ENCODE results near the gene AVPR1A. TPM values are rescaled to one million over a fixed set of nuclear protein-coding genes. Genes with fewer than 3 reads are reported as not detected.

Gene AVPR1A
- total and polyA plus RNA-seq, 2 donors (not counting 1 experiment from before 2014, with no cell fraction given): not detected

DNA sequence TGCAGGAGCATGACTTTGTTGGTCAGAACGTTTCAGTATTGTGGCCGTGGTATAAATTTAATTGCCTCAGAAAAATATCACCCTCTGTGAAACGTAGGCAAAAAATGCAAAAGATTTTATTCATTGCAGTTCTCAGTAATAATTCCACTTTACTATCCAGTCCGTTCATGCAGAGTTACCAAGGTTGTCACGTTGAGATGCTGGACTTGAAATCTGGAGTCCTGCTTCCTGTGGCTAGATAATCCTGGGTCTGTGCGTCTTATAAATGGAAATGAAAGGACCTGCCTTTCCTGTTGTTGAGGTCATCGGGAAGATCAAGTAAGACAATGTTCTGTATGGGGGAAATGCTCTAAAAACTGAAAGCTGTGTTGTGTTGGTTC lies 1.3 kb upstream of the AVPR1A start:
- intact Hi-C loops (cut with micrococcal nuclease): no loop called here
- no peak overlapping the region for H3K4me3 ChIP-seq (ENCODE audit: control extremely low read depth in 1 of 5, extremely low read depth in 1 of 5, insufficient read depth in 1 of 5, low read depth in 2 of 5, low read length in 4 of 5)
- TF ChIP-seq, protein P1, sequence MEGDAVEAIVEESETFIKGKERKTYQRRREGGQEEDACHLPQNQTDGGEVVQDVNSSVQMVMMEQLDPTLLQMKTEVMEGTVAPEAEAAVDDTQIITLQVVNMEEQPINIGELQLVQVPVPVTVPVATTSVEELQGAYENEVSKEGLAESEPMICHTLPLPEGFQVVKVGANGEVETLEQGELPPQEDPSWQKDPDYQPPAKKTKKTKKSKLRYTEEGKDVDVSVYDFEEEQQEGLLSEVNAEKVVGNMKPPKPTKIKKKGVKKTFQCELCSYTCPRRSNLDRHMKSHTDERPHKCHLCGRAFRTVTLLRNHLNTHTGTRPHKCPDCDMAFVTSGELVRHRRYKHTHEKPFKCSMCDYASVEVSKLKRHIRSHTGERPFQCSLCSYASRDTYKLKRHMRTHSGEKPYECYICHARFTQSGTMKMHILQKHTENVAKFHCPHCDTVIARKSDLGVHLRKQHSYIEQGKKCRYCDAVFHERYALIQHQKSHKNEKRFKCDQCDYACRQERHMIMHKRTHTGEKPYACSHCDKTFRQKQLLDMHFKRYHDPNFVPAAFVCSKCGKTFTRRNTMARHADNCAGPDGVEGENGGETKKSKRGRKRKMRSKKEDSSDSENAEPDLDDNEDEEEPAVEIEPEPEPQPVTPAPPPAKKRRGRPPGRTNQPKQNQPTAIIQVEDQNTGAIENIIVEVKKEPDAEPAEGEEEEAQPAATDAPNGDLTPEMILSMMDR (IDR thresholded peaks at IDR 0.05): no peak
- TF ChIP-seq EZH2 (IDR thresholded peaks at IDR 0.05; ENCODE audit: borderline replicate concordance, insufficient read depth, low read depth, low read length, poor library complexity, severe bottlenecking): no peak
- H3K27ac ChIP-seq (ENCODE audit: low read length in 2 of 2): no peak overlapping the region
- POLR2A ChIA-PET: no interaction called here
- Mint-ChIP-seq H3K9me3 (ENCODE audit: insufficient read depth) (no peaks in the 10 kb centered on the region), H3K4me3 (no peak overlapping the region), H3K27me3 (peaks cover 41% of the 10 kb centered on the region), H3K27ac (no peak overlapping the region), H3K4me1 (peaks cover 5% of the 10 kb centered on the region)
- ATAC-seq (ENCODE audit: low read depth) (no peak), DNase-seq (no peak)
- no peaks in the 10 kb centered on the region for H4K20me1 ChIP-seq (ENCODE audit: control insufficient read depth, insufficient read depth, low read length, poor library complexity, severe bottlenecking)
- CTCF ChIA-PET: no interaction called here
- H3K79me2 ChIP-seq (ENCODE audit: control insufficient read depth, insufficient read depth, low read length): no peaks in the 10 kb centered on the region
- no peak overlapping the region for H3K4me2 ChIP-seq (replicated peaks; ENCODE audit: low read depth, low read length, poor library complexity, severe bottlenecking)
- no peaks in the 10 kb centered on the region for H3K36me3 ChIP-seq (replicated peaks in 1 of 2; ENCODE audit: control extremely low read depth in 1 of 2, control insufficient read depth in 1 of 2, extremely low read depth in 1 of 2, insufficient read depth in 2 of 2, low read length in 1 of 2)
- H3K9ac ChIP-seq (ENCODE audit: low read length): no peak overlapping the region
- WGBS (ENCODE audit: insufficient coverage): 48% methylated on average over 3 of the region's 7 CpGs
- H2AFZ ChIP-seq (ENCODE audit: insufficient read depth, low read depth, low read length, poor library complexity, severe bottlenecking): no peak overlapping the region
- H3K9me3 ChIP-seq (ENCODE audit: control extremely low read depth in 1 of 3, control insufficient read depth in 2 of 3, insufficient read depth in 1 of 3, low read length in 2 of 3): peaks cover 0 to 18% (median 0%) of the 10 kb centered on the region in 3 donors
- H3K4me1 ChIP-seq (ENCODE audit: control insufficient read depth in 2 of 2, insufficient read depth in 2 of 2, low read length in 2 of 2): peaks cover 0 to 18% of the 10 kb centered on the region in 2 donors
- H3K27me3 ChIP-seq (replicated peaks in 1 of 4; ENCODE audit: control extremely low read depth in 1 of 4, control insufficient read depth in 3 of 4, insufficient read depth in 4 of 4, low read length in 3 of 4): peaks cover 0 to 32% (median 25%) of the 10 kb centered on the region in 4 experiments

DNA sequence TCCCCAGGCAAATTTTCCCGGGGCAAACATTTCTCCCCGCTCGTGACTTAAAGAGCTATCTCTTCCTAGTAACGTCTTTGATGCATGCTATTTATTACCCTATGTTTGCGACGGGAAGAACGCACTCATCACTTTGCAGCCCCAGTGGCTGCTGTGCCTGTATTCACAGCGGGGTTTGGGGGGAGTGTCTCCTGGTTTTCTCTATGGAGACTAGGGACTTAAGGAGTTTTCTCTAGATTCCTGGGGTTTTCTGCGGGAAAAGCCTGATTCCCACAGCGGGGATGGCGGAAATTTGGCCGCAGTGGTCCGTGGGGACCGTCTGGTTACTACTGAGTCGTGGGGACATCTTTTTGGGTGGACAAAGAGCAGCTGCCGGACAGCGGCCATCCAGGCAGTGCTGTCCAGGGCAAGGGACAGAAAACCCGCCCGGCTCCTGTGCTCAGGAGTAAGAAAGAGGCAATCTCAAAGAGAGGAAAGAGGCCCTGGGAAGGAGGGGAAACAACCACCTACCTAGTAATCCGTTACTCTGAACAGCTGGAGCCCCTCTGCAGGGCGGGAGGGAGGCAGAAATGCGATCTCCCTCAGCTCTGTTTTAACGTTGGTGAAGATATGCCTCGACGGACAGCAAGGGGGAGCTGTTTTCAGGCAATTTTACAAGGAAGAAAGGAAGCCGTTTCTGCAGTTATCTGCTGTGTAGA lies 771 bp upstream of the AVPR1A start:
- Histone ChIP-seq H3K9ac (ENCODE audit: low read length) (no peak overlapping the region), H3K79me2 (ENCODE audit: control insufficient read depth, insufficient read depth, low read length) (no peaks in the 10 kb centered on the region), H2AFZ (ENCODE audit: insufficient read depth, low read depth, low read length, poor library complexity, severe bottlenecking) (no peak overlapping the region), H3K4me3 (ENCODE audit: control extremely low read depth in 1 of 5, extremely low read depth in 1 of 5, insufficient read depth in 1 of 5, low read depth in 2 of 5, low read length in 4 of 5) (no peak overlapping the region), H3K27me3 (replicated peaks in 1 of 4; ENCODE audit: control extremely low read depth in 1 of 4, control insufficient read depth in 3 of 4, insufficient read depth in 4 of 4, low read length in 3 of 4) (peaks cover 0 to 32% (median 25%) of the 10 kb centered on the region in 4 experiments), H4K20me1 (ENCODE audit: control insufficient read depth, insufficient read depth, low read length, poor library complexity, severe bottlenecking) (no peaks in the 10 kb centered on the region), H3K9me3 (ENCODE audit: control extremely low read depth in 1 of 3, control insufficient read depth in 2 of 3, insufficient read depth in 1 of 3, low read length in 2 of 3) (peaks cover 0 to 18% (median 0%) of the 10 kb centered on the region in 3 donors), H3K36me3 (replicated peaks in 1 of 2; ENCODE audit: control extremely low read depth in 1 of 2, control insufficient read depth in 1 of 2, extremely low read depth in 1 of 2, insufficient read depth in 2 of 2, low read length in 1 of 2) (no peaks in the 10 kb centered on the region), H3K27ac (ENCODE audit: low read length in 2 of 2) (no peak overlapping the region), H3K4me2 (replicated peaks; ENCODE audit: low read depth, low read length, poor library complexity, severe bottlenecking) (no peak overlapping the region), H3K4me1 (ENCODE audit: control insufficient read depth in 2 of 2, insufficient read depth in 2 of 2, low read length in 2 of 2) (peaks cover 0 to 18% of the 10 kb centered on the region in 2 donors)
- 2% methylated on average over 13 of the region's 26 CpGs for WGBS (ENCODE audit: insufficient coverage)
- ATAC-seq (ENCODE audit: low read depth) (no peak), DNase-seq (no peak)
- intact Hi-C loops (cut with micrococcal nuclease): no loop called here
- Mint-ChIP-seq H3K4me1 (peaks cover 5% of the 10 kb centered on the region), H3K27me3 (peaks cover 41% of the 10 kb centered on the region), H3K4me3 (no peak overlapping the region), H3K27ac (no peak overlapping the region), H3K9me3 (ENCODE audit: insufficient read depth) (no peaks in the 10 kb centered on the region)
- no peak for TF ChIP-seq EZH2 (IDR thresholded peaks at IDR 0.05; ENCODE audit: borderline replicate concordance, insufficient read depth, low read depth, low read length, poor library complexity, severe bottlenecking)
- TF ChIP-seq, protein P1 (IDR thresholded peaks at IDR 0.05): peak; percentile 22
- CTCF ChIA-PET: no interaction called here
- POLR2A ChIA-PET: no interaction called here

All from B cell (primary cell).